Breast epithelium (tissue), 3 donors: Measurements from ENCODE around the gene ANO7.

Source experiments
- CTCF ChIP-seq, 3 donors: fragments of 450-650 bp; IDR thresholded peaks; one replicate each; pipeline ENCODE4 v1.5.1; 2016 to 2017; ENCODE audit warnings: antibody characterized with exemption in 3 of 3, mild to moderate bottlenecking in 3 of 3, moderate library complexity in 3 of 3
- POLR2A ChIP-seq: fragments of 450-650 bp; IDR thresholded peaks from one replicate; pipeline ENCODE4 v1.6.1; 2016; ENCODE audit warnings: antibody characterized with exemption, mild to moderate bottlenecking, moderate library complexity
- POLR2AphosphoS5 ChIP-seq, 3 donors: sonication (generic); formaldehyde crosslinking; IDR thresholded peaks; one replicate each; pipeline ENCODE4 v1.6.1; 2017; ENCODE audit warnings: antibody characterized with exemption in 3 of 3

GRCh38 chr2:241241669-241242068 lies 53.2 kb downstream of the ANO7 start:
- no peak for TF ChIP-seq CTCF (IDR thresholded peaks at IDR 0.05)
- TF ChIP-seq POLR2AphosphoS5 (IDR thresholded peaks at IDR 0.05) = no peak
- no peak for TF ChIP-seq POLR2A
